MM.1S (cell line): ENCODE data around the gene FAM3B.

Source experiments
- DNase-seq: peaks from one replicate; pipeline ENCODE4 v3.0.0-alpha.2; 2015
- H2AFZ ChIP-seq: fragments of 300-600 bp; sonication (generic); 2 replicates; pipeline ENCODE4 v1.6.0; 2016; ENCODE audit warnings: antibody characterized with exemption, low read length
- H3F3A ChIP-seq: fragments of 300-600 bp; sonication (generic); 2 replicates; pipeline ENCODE4 v1.6.1; 2016; ENCODE audit warnings: mild to moderate bottlenecking, antibody characterized with exemption, low read length, moderate library complexity, mixed read lengths; ENCODE audit not compliant: insufficient read depth
- H3K27ac ChIP-seq: fragments of 300-600 bp; sonication (generic); 2 replicates; pipeline ENCODE4 v1.5.1; 2016; ENCODE audit warnings: mild to moderate bottlenecking, low read length
- H3K27me3 ChIP-seq: fragments of 300-600 bp; sonication (generic); replicated peaks from 2 replicates; pipeline ENCODE4 v1.6.0; 2016; ENCODE audit warnings: low read length; ENCODE audit not compliant: insufficient read depth
- H3K36me3 ChIP-seq: fragments of 300-600 bp; sonication (generic); replicated peaks from 2 replicates; pipeline ENCODE4 v1.6.1; 2016; ENCODE audit warnings: mild to moderate bottlenecking, low read length, mixed read lengths; ENCODE audit not compliant: insufficient read depth
- H3K4me1 ChIP-seq: fragments of 300-600 bp; sonication (generic); 2 replicates; pipeline ENCODE4 v1.6.1; 2016; ENCODE audit warnings: low read length, mixed read lengths
- H3K4me2 ChIP-seq: fragments of 300-600 bp; sonication (generic); 2 replicates; pipeline ENCODE4 v1.6.0; 2016; ENCODE audit warnings: low read depth, low read length
- H3K4me3 ChIP-seq: fragments of 300-600 bp; sonication (generic); 2 replicates; pipeline ENCODE4 v1.5.1; 2016; ENCODE audit warnings: low read length, mixed read lengths
- H3K79me2 ChIP-seq: fragments of 300-600 bp; sonication (generic); 2 replicates; pipeline ENCODE4 v1.6.1; 2016; ENCODE audit warnings: mixed run types, low read length, mixed read lengths
- H3K9ac ChIP-seq: fragments of 300-600 bp; sonication (generic); 2 replicates; pipeline ENCODE4 v1.6.1; 2016; ENCODE audit warnings: low read length, mixed read lengths
- H3K9me2 ChIP-seq: fragments of 300-600 bp; sonication (generic); replicated peaks from 2 replicates; pipeline ENCODE4 v1.6.1; 2016; ENCODE audit warnings: mild to moderate bottlenecking, low read length, mixed read lengths; ENCODE audit not compliant: insufficient read depth
- H3K9me3 ChIP-seq: fragments of 300-600 bp; sonication (generic); replicated peaks from 2 replicates; pipeline ENCODE4 v1.6.1; 2016; ENCODE audit warnings: mild to moderate bottlenecking, low read length, mixed read lengths; ENCODE audit not compliant: insufficient read depth
- H4K20me1 ChIP-seq: fragments of 300-600 bp; sonication (generic); 2 replicates; pipeline ENCODE4 v1.6.1; 2016; ENCODE audit warnings: mild to moderate bottlenecking, low read length, moderate library complexity, mixed read lengths; ENCODE audit not compliant: insufficient read depth
- CTCF ChIP-seq: fragments of 300-600 bp; sonication (generic); IDR thresholded peaks from 2 replicates; pipeline ENCODE4 v1.5.1; 2016; ENCODE audit warnings: antibody characterized with exemption, low read length, mixed read lengths
- EZH2 ChIP-seq: fragments of 300-600 bp; sonication (generic); optimal IDR thresholded peaks from 2 replicates; pipeline ENCODE3; 2017; ENCODE audit warnings: low read depth, mild to moderate bottlenecking, antibody characterized with exemption, low read length, mixed read lengths
- EZH2phosphoT487 ChIP-seq: fragments of 300-600 bp; sonication (generic); IDR thresholded peaks from 2 replicates; pipeline ENCODE4 v1.6.1; 2018; ENCODE audit warnings: antibody characterized with exemption, low read length

Gene FAM3B

GRCh38 chr21:41378849-41379248 is 62.2 kb downstream of the FAM3B start:
- Histone ChIP-seq H3F3A (no peaks in the 10 kb centered on the region), H3K79me2 (no peaks in the 10 kb centered on the region), H3K9me3 (no peaks in the 10 kb centered on the region), H3K4me2 (no peak overlapping the region), H3K27me3 (no peaks in the 10 kb centered on the region), H3K4me3 (no peak overlapping the region), H3K9ac (no peak overlapping the region), H3K27ac (no peak overlapping the region), H2AFZ (no peak overlapping the region), H3K4me1 (peaks cover 22% of the 10 kb centered on the region), H4K20me1 (no peaks in the 10 kb centered on the region), H3K9me2 (no peaks in the 10 kb centered on the region), H3K36me3 (no peaks in the 10 kb centered on the region)
- no peak for DNase-seq
- no peak for TF ChIP-seq EZH2phosphoT487
- peak; percentile 16; the same call in 1 of the 2 replicates for TF ChIP-seq CTCF

GRCh38 chr21:41379901-41380300 is 63.3 kb downstream of the FAM3B start:
- Histone ChIP-seq H3K27me3 (no peaks in the 10 kb centered on the region), H3K36me3 (no peaks in the 10 kb centered on the region), H3K4me2 (peak overlapping the region; percentile 42), H3K27ac (peak overlapping the region; percentile 49; the same call in 1 of the 2 replicates), H3K4me1 (peaks cover 22% of the 10 kb centered on the region), H3K9me3 (no peaks in the 10 kb centered on the region), H3K4me3 (no peak overlapping the region), H3F3A (no peaks in the 10 kb centered on the region), H3K9ac (peak overlapping the region; percentile 5; the same call in 1 of the 2 replicates), H3K79me2 (no peaks in the 10 kb centered on the region), H2AFZ (0 out of 2 replicates have a peak overlapping the region, but pooled peaks have one; percentile 2), H4K20me1 (no peaks in the 10 kb centered on the region), H3K9me2 (no peaks in the 10 kb centered on the region)
- DNase-seq: peak; percentile 78
- TF ChIP-seq CTCF (no peak), EZH2 (no peak), EZH2phosphoT487 (no peak)

GRCh38 chr21:41381731-41382130 is 65.1 kb downstream of the FAM3B start:
- Histone ChIP-seq H3K9me2 (no peaks in the 10 kb centered on the region), H3K4me3 (no peak overlapping the region), H3K9me3 (no peaks in the 10 kb centered on the region), H3K4me1 (peaks cover 22% of the 10 kb centered on the region), H3K27me3 (no peaks in the 10 kb centered on the region), H3K79me2 (no peaks in the 10 kb centered on the region), H3K36me3 (no peaks in the 10 kb centered on the region), H2AFZ (no peak overlapping the region), H4K20me1 (no peaks in the 10 kb centered on the region), H3K4me2 (no peak overlapping the region), H3K27ac (no peak overlapping the region), H3K9ac (no peak overlapping the region), H3F3A (no peaks in the 10 kb centered on the region)
- no peak for DNase-seq
- no peak for TF ChIP-seq CTCF
- TF ChIP-seq EZH2: no peak
- TF ChIP-seq EZH2phosphoT487: no peak
